Mucosa of descending colon (tissue), 3 donors: ENCODE data around the gene NPC2. TPM values are rescaled to one million over a fixed set of nuclear protein-coding genes. Genes with fewer than 3 reads are reported as not detected.
"Not testable (repeated sequence)": the region's sequence is repeated elsewhere in the genome, so short reads cannot be mapped to it uniquely, and the experiment has no call there.

Source experiments
- ATAC-seq: fragments of 200-7000 bp; cut with Tn5 transposase; one replicate; pipeline ENCODE4 v1.9.1; 2020; ENCODE audit warnings: mild to moderate bottlenecking, moderate library complexity
- DNase-seq, 3 donors: peaks; one replicate each; pipeline ENCODE4 v3.0.0-alpha.2; 2020
- H3K36me3 ChIP-seq: fragments of 200-600 bp; one replicate; pipeline ENCODE4 v1.8.0; 2021; ENCODE audit warnings: low read depth, mild to moderate bottlenecking
- H3K4me1 ChIP-seq: fragments of 200-600 bp; one replicate; pipeline ENCODE4 v1.8.0; 2021; ENCODE audit warnings: low read depth, mild to moderate bottlenecking
- H3K4me3 ChIP-seq: fragments of 200-600 bp; one replicate; pipeline ENCODE4 v1.8.0; 2021; ENCODE audit warnings: mild to moderate bottlenecking
- H3K9me3 ChIP-seq: fragments of 200-600 bp; one replicate; pipeline ENCODE4 v1.8.0; 2021; ENCODE audit warnings: mild to moderate bottlenecking
- intact Hi-C, 2 donors: fragments of 100-400 bp; cut with DNase I in 1 of 2; cut with micrococcal nuclease in 1 of 2; formaldehyde crosslinking; loops; one replicate each; pipeline versions ENCODE4 v1.11.0 to v1.11.1; 2022; cut with DNase I, micrococcal nuclease
- long read RNA-seq, 2 donors: library from polyadenylated mRNA; unstranded; transcript quantifications; one replicate each; pipeline ENCODE4 v2.0.0, GENCODE V29; 2019 to 2021
- total RNA-seq, 3 donors: library from RNA; stranded (reverse); fragmentation: NEBNext Ultra II Directional in 2 of 3; extraction: Animal tissue kit (Norgen Biotek cat#: 25700) in 2 of 3; gene quantifications; one replicate each; pipeline versions ENCODE4 v1.2.1 to v1.2.4, GENCODE V29; 2021 to 2023
- TF ChIP-seq, protein P1 (sequence below): fragments of 200-600 bp; IDR thresholded peaks from one replicate; pipeline ENCODE4 v1.8.0; 2022; ENCODE audit warnings: antibody characterized with exemption, mild to moderate bottlenecking
- donor health status: DM: no; HTN: no; CAD: no; lungs with moderate emphysema.
- donor health status: DM: no; HTN: no; CAD: no.
- donor health status: DM: no; HTN: yes; CAD: no.

The NPC2 gene
- 100 to 1,000 TPM; 150 to 212 (median 168) TPM for total RNA-seq
- long read RNA-seq, donor 1, transcript NPC2-207 (5 exons, 1,035 nt): major isoform, 94 of 97 reads
- long read RNA-seq, donor 1, partial matches to known transcripts: 1 of 97 reads
- long read RNA-seq, donor 1, other reads (novel, unspliced or antisense): 1 of 97 reads
- long read RNA-seq, donor 2, transcript NPC2-207 (5 exons, 1,035 nt): major isoform, 208 of 217 reads
- long read RNA-seq, donor 2, partial matches to known transcripts: 3 of 217 reads
- long read RNA-seq, donor 2, other reads (novel, unspliced or antisense): 5 of 217 reads

DNA sequence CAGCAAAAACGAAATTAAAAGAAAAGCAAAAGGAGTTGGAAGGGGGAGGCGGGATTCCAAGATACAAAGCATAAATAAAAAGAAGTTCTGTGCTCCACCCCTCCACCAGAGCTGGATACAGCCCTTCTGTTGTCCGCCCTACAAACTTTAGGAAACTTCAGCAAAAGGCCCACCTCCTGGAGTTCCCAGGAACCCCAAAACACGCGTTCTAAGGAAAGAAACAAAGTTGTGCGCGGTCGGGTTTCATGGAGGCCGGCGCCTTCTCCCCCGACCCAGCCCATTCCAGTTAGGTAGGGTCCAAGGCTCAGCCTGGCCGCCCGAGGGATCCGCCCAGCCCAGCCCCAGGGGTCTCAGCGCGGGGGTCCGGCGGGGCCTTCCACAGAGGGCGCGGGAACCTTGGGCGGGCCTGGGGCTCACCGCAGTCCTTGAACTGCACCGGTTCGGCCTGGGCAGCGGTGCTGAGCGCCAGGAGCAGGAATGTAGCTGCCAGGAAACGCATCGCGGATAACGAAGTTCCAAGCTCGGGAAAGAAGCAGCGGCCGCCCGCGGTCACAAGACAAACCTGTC lies at the start of gene NPC2:
Gene NPC2 (minus strand): TSS at position 530 of the 567 bp plus-strand sequence. CDS start 31 bp downstream, at position 499.
- Histone ChIP-seq H3K9me3 (no peaks in the 10 kb centered on the region), H3K4me1 (peaks cover 18% of the 10 kb centered on the region), H3K4me3 (peak within 1 kb of the TSS; percentile 45), H3K36me3 (no peaks in the 10 kb centered on the region)
- intact Hi-C loops: no loop called here
- ATAC-seq (peak; percentile 21), DNase-seq (no peak)
- TF ChIP-seq, protein P1, sequence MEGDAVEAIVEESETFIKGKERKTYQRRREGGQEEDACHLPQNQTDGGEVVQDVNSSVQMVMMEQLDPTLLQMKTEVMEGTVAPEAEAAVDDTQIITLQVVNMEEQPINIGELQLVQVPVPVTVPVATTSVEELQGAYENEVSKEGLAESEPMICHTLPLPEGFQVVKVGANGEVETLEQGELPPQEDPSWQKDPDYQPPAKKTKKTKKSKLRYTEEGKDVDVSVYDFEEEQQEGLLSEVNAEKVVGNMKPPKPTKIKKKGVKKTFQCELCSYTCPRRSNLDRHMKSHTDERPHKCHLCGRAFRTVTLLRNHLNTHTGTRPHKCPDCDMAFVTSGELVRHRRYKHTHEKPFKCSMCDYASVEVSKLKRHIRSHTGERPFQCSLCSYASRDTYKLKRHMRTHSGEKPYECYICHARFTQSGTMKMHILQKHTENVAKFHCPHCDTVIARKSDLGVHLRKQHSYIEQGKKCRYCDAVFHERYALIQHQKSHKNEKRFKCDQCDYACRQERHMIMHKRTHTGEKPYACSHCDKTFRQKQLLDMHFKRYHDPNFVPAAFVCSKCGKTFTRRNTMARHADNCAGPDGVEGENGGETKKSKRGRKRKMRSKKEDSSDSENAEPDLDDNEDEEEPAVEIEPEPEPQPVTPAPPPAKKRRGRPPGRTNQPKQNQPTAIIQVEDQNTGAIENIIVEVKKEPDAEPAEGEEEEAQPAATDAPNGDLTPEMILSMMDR: no peak

- intact Hi-C loops: no loop called here
- no peaks in the 10 kb centered on the region for H3K4me1 ChIP-seq
Observed at GRCh38 chr14:74542056-74542685, 49.1 kb upstream of the NPC2 start.

DNA sequence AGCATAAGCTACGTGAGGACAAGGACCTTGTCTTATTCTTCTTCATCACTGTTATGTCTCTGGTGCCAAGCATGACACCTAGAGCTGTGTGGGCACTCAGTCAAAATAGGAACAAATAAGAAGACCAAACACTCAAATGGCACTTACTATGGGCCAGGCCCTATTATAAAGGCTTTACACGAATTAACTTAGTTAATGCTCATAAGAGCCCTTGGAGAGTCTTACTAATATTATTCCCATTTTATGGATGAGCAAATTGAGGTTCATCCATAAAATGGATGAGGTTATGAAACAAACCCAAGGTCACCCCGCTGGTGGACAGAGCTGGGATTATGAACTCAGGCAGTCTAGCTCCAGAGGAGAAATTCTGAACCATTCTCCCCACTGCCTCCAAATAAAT lies 48.1 kb upstream of the NPC2 start:
- Histone ChIP-seq H3K4me1 (no peaks in the 10 kb centered on the region), H3K36me3 (no peaks in the 10 kb centered on the region), H3K9me3 (no peaks in the 10 kb centered on the region), H3K4me3 (no peak overlapping the region)
- DNase-seq (no peak), ATAC-seq (no peak)
- intact Hi-C loops: no loop called here
- TF ChIP-seq, protein P1: no peak

More at GRCh38 chr14:74542056-74542685, 49.1 kb upstream of the NPC2 start:
- ATAC-seq: no peak
- DNase-seq: peak in 1 of 3 donors; percentile 34
- H3K9me3 ChIP-seq: no peaks in the 10 kb centered on the region
- TF ChIP-seq, protein P1: no peak
- H3K36me3 ChIP-seq: no peaks in the 10 kb centered on the region
- H3K4me3 ChIP-seq: no peak overlapping the region

DNA sequence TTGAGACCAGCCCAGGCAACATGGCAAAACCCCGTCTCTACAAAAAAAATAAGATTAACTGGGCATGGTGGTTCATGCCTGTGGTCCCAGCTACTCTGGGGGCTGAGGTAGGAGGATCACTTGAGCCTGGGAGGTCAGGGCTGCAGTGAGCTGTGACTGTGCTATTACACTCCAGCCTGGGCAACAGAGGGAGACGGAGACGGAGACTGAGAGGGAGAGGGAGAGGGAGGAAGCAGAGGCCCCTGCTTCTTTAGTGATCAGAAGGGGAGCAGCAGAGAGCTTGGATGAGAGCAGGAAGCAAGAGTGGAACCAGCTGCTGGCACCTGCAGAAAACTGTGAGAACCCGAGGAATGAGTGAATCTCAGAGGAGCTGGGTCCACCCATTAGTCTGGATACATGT lies 46.4 kb upstream of the NPC2 start:
- intact Hi-C loops: no loop called here
- TF ChIP-seq, protein P1: no peak
- Histone ChIP-seq H3K36me3 (no peaks in the 10 kb centered on the region), H3K9me3 (no peaks in the 10 kb centered on the region), H3K4me3 (no peak overlapping the region), H3K4me1 (no peaks in the 10 kb centered on the region)
- ATAC-seq (no peak), DNase-seq (peak in 1 of 3 donors; percentile 1)

- intact Hi-C loops: no loop called here
- DNase-seq (peak in 1 of 3 donors; percentile 1), ATAC-seq (no peak)
Observed at GRCh38 chr14:74538411-74539391, 45.6 kb upstream of the NPC2 start.

GRCh38 chr14:74536336-74536735 lies 43.2 kb upstream of the NPC2 start:
- ATAC-seq, H3K36me3 ChIP-seq, H3K9me3 ChIP-seq, H3K4me1 ChIP-seq, intact Hi-C loops, DNase-seq, H3K4me3 ChIP-seq: not testable (repeated sequence)

More at GRCh38 chr14:74538411-74539391, 45.6 kb upstream of the NPC2 start:
- no peaks in the 10 kb centered on the region for H3K36me3 ChIP-seq
- H3K4me1 ChIP-seq: no peaks in the 10 kb centered on the region
- TF ChIP-seq, protein P1: no peak
- H3K4me3 ChIP-seq: no peak overlapping the region
- H3K9me3 ChIP-seq: no peaks in the 10 kb centered on the region
